Gastroesophageal sphincter (tissue), 3 donors: ENCODE measurements around the gene HIRA.

ENCODE experiments used
- CTCF ChIP-seq, 4 experiments: fragments of 200-600 bp in 2 of 4; fragments of 450-650 bp in 2 of 4; sonication (generic) in 1 of 4; IDR thresholded peaks; one replicate each; pipeline ENCODE4 v1.5.1; 2017 to 2019; ENCODE audit warnings: antibody characterized with exemption in 4 of 4, mild to moderate bottlenecking in 2 of 4, moderate library complexity in 2 of 4
- EP300 ChIP-seq: sonication (generic); formaldehyde crosslinking; IDR thresholded peaks from one replicate; pipeline ENCODE4 v1.6.1; 2017; ENCODE audit warnings: antibody characterized with exemption, mild to moderate bottlenecking

- TF ChIP-seq CTCF (IDR thresholded peaks at IDR 0.05) = no peak
- TF ChIP-seq EP300 = no peak
These were observed 75.9 kb downstream of the HIRA start for GRCh38 chr22:19355413-19356157.
